CD14-positive monocyte (primary cell): ENCODE results near the gene PPIE. TPM values are rescaled to one million over a fixed set of nuclear protein-coding genes. Genes with fewer than 3 reads are reported as not detected.

Source experiments
- DNase-seq, 3 donors: peaks; one replicate each; pipeline ENCODE4 v3.0.0-alpha.2; 2011 to 2022
- H2AFZ ChIP-seq: 2 replicates; pipeline ENCODE4 v1.6.0; 2012; ENCODE audit warnings: mild to moderate bottlenecking, low read depth, low read length, inconsistent platforms; ENCODE audit not compliant: insufficient read depth, poor library complexity, severe bottlenecking
- H3K27ac ChIP-seq, 2 donors: 1 replicate in 1 of 2; 2 replicates in 1 of 2; pipeline ENCODE4 v1.5.1; 2012 to 2013; ENCODE audit warnings: low read length in 2 of 2, control low read depth in 1 of 2, inconsistent platforms in 1 of 2, low read depth in 1 of 2, mild to moderate bottlenecking in 1 of 2
- H3K27me3 ChIP-seq, 2 donors: one replicate each; pipeline versions ENCODE4 v1.6.0 to v1.6.1; 2011 to 2013; ENCODE audit warnings: low read length in 2 of 2; ENCODE audit not compliant: control insufficient read depth in 2 of 2, insufficient read depth in 2 of 2
- H3K36me3 ChIP-seq, 2 donors: replicated peaks in 1 of 2; 1 replicate in 1 of 2; 2 replicates in 1 of 2; pipeline versions ENCODE4 v1.5.1 to v1.6.1; 2012 to 2013; ENCODE audit warnings: low read length in 2 of 2, control low read depth in 1 of 2, inconsistent platforms in 1 of 2, mild to moderate bottlenecking in 1 of 2; ENCODE audit not compliant: insufficient read depth in 2 of 2, control insufficient read depth in 1 of 2
- H3K4me1 ChIP-seq, 2 donors: 1 replicate in 1 of 2; 2 replicates in 1 of 2; pipeline versions ENCODE4 v1.5.1 to v1.6.1; 2012 to 2013; ENCODE audit warnings: low read length in 2 of 2, control low read depth in 1 of 2, inconsistent platforms in 1 of 2, mild to moderate bottlenecking in 1 of 2, moderate library complexity in 1 of 2; ENCODE audit not compliant: insufficient read depth in 2 of 2, control insufficient read depth in 1 of 2
- H3K4me2 ChIP-seq: replicated peaks from 2 replicates; pipeline ENCODE3; 2012; ENCODE audit warnings: low read length, moderate library complexity, mild to moderate bottlenecking; ENCODE audit not compliant: poor library complexity, severe bottlenecking; ENCODE audit errors: extremely low read depth
- H3K4me3 ChIP-seq, 3 experiments: fragments of 200-600 bp in 1 of 3; sonication (generic) in 1 of 3; replicated peaks in 1 of 3; 1 replicate in 2 of 3; 2 replicates in 1 of 3; pipeline ENCODE4 v1.5.1; 2011 to 2013; ENCODE audit warnings: low read length in 3 of 3, mild to moderate bottlenecking in 3 of 3, control low read depth in 2 of 3, low read depth in 2 of 3, inconsistent platforms in 1 of 3, moderate library complexity in 1 of 3
- H3K79me2 ChIP-seq: 2 replicates; pipeline ENCODE4 v1.6.0; 2012; ENCODE audit warnings: mild to moderate bottlenecking, control low read depth, inconsistent platforms, low read length, moderate library complexity; ENCODE audit not compliant: insufficient read depth
- H3K9ac ChIP-seq: 2 replicates; pipeline ENCODE4 v1.6.0; 2017; ENCODE audit warnings: low read length, mild to moderate bottlenecking; ENCODE audit not compliant: insufficient read depth, poor library complexity, severe bottlenecking
- H3K9me3 ChIP-seq, 2 donors: replicated peaks in 1 of 2; 1 replicate in 1 of 2; 2 replicates in 1 of 2; pipeline versions ENCODE4 v1.5.1 to v1.6.1; 2012 to 2013; ENCODE audit warnings: low read length in 2 of 2, control low read depth in 1 of 2; ENCODE audit not compliant: control insufficient read depth in 1 of 2, insufficient read depth in 1 of 2
- H4K20me1 ChIP-seq: 2 replicates; pipeline ENCODE4 v1.6.0; 2012; ENCODE audit warnings: mild to moderate bottlenecking, low read length, control low read depth, moderate library complexity; ENCODE audit not compliant: insufficient read depth
- H3K27ac Mint-ChIP-seq, 7 donors: one replicate each; pipeline ENCODE4 v1.8.0; 2020; ENCODE audit warnings: mild to moderate bottlenecking in 7 of 7, mixed read lengths in 7 of 7, moderate library complexity in 6 of 7, inconsistent platforms in 2 of 7
- H3K27me3 Mint-ChIP-seq, 3 donors: one replicate each; pipeline ENCODE4 v1.8.0; 2021 to 2022; ENCODE audit warnings: low read depth in 3 of 3, mild to moderate bottlenecking in 3 of 3, mixed read lengths in 3 of 3, moderate library complexity in 3 of 3, inconsistent platforms in 1 of 3
- H3K36me3 Mint-ChIP-seq, 2 donors: one replicate each; pipeline ENCODE4 v1.8.0; 2020; ENCODE audit warnings: mixed read lengths in 2 of 2, inconsistent platforms in 1 of 2, mild to moderate bottlenecking in 1 of 2
- H3K4me1 Mint-ChIP-seq: one replicate; pipeline ENCODE4 v1.8.0; 2020; ENCODE audit warnings: mild to moderate bottlenecking, mixed read lengths
- H3K4me3 Mint-ChIP-seq, 2 donors: one replicate each; pipeline ENCODE4 v1.8.0; 2020; ENCODE audit warnings: mild to moderate bottlenecking in 2 of 2, mixed read lengths in 2 of 2, moderate library complexity in 1 of 2
- H3K9me3 Mint-ChIP-seq, 7 donors: one replicate each; pipeline ENCODE4 v1.8.0; 2020 to 2022; ENCODE audit warnings: mixed read lengths in 7 of 7, mild to moderate bottlenecking in 6 of 7, moderate library complexity in 6 of 7, inconsistent platforms in 2 of 7
- WGBS: methylation state at CpG from one replicate; pipeline ENCODE4 v1.1.5; 2013; ENCODE audit warnings: missing lambda C conversion rate; ENCODE audit not compliant: insufficient coverage; 5-methylcytosine and 5-hydroxymethylcytosine counted together
- intact Hi-C, 2 donors: fragments of 100-400 bp; cut with micrococcal nuclease; formaldehyde crosslinking; loops; one replicate each; pipeline versions ENCODE4 v1.15.0 to v1.15.1; 2023
- polyA plus RNA-seq, 3 donors: library from polyadenylated mRNA; depleted of rRNA in 1 of 3; unstranded in 2 of 3; stranded (reverse) in 1 of 3; fragments of 300-500 nt in 2 of 3; fragments of >200 nt in 1 of 3; fragmentation: Illumina TruSeq in 2 of 3; gene quantifications; 1 replicate in 2 of 3; 2 replicates in 1 of 3; pipeline ENCODE4 v1.2.3, GENCODE V29; 2012 to 2021
- TF ChIP-seq, protein P1 (sequence below): fragments of 200-600 bp; IDR thresholded peaks from one replicate; pipeline ENCODE4 v1.8.0; 2022; ENCODE audit warnings: antibody characterized with exemption, mild to moderate bottlenecking

The PPIE gene
- polyA plus RNA-seq, 3 donors, result 48.8 to 55.9 (median 48.9) TPM

DNA sequence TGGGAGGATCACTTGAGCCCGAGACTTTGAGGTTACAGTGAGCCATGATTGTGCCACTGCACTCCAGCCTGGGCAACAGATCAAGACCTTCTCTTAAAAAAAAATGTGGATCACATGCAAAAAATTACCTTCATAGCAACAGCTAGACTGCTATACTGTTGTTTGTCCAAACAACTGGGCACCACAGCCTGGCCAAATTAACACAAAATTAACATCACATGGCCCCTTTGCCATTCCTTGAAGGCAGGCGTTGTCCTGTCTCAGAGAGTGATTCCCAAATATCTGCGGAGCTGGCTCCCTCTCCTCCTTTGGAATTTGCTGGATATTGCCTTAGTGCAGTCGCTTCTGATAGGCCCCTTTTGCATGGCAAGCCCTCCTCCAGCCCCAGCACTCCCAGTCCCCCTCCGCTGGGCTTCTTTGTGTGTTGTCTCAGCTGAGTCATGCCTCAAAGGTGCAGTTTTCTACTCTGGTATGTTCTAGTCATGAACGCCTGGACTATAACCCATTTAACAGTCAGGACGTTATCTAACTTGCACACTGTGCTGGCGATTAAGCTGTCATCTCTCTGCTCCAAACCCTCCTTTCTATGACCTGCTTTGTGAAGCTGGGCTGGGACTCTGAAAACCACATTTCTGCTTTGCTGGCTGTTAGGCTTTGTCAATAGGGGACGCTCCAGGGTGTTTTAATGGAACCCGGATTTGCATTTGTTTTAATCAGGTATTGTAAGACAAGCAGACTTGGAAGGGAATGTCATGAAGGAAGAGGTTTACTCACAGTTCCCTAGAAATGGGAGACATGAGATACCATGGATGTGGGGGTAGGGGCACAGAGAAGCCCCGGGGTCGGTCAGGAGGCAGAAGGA, 27.3 kb upstream of the PPIE start:
- Mint-ChIP-seq H3K36me3 (no peaks in the 10 kb centered on the region), H3K27me3 (peaks cover 3 to 9% (median 9%) of the 10 kb centered on the region in 3 donors), H3K9me3 (peaks cover 2 to 6% (median 3%) of the 10 kb centered on the region in 7 donors), H3K4me1 (peaks cover 14% of the 10 kb centered on the region), H3K4me3 (no peak overlapping the region), H3K27ac (no peak overlapping the region)
- Histone ChIP-seq H4K20me1 (no peaks in the 10 kb centered on the region), H2AFZ (no peak overlapping the region), H3K4me1 (peaks cover 5 to 7% of the 10 kb centered on the region in 2 donors), H3K27ac (no peak overlapping the region), H3K4me2 (no peak overlapping the region), H3K36me3 (no peaks in the 10 kb centered on the region), H3K79me2 (no peaks in the 10 kb centered on the region), H3K27me3 (peaks cover 0 to 1% of the 10 kb centered on the region in 2 donors), H3K4me3 (no peak overlapping the region), H3K9ac (no peak overlapping the region), H3K9me3 (peaks cover 0 to 3% of the 10 kb centered on the region in 2 donors)
- WGBS, result 91% methylated on average over 11 of the region's 12 CpGs
- TF ChIP-seq, protein P1, sequence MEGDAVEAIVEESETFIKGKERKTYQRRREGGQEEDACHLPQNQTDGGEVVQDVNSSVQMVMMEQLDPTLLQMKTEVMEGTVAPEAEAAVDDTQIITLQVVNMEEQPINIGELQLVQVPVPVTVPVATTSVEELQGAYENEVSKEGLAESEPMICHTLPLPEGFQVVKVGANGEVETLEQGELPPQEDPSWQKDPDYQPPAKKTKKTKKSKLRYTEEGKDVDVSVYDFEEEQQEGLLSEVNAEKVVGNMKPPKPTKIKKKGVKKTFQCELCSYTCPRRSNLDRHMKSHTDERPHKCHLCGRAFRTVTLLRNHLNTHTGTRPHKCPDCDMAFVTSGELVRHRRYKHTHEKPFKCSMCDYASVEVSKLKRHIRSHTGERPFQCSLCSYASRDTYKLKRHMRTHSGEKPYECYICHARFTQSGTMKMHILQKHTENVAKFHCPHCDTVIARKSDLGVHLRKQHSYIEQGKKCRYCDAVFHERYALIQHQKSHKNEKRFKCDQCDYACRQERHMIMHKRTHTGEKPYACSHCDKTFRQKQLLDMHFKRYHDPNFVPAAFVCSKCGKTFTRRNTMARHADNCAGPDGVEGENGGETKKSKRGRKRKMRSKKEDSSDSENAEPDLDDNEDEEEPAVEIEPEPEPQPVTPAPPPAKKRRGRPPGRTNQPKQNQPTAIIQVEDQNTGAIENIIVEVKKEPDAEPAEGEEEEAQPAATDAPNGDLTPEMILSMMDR, result no peak
- no peak for DNase-seq
- intact Hi-C loops, result no loop called here

DNA sequence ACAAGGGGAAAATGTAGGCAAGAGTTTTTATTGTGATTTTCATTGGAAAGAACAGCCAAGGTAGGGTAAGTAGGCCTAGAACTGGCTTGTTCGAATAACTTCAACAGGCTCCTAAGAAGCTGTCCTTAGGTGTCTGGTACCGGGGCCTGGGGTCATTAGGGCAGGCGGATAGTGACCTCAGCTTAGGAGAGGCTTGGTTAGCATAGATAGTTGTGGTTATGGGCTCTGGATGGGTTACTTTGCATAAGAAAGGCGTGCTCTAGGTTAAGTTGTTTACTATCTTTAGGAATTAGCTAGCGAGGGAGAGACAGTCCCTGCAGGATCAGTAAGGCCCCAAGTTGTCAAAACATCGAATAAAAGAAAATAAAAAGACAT, 26.7 kb upstream of the PPIE start:
- peaks cover 2 to 6% (median 3%) of the 10 kb centered on the region in 7 donors for H3K9me3 Mint-ChIP-seq
- DNase-seq, result no peak
- Histone ChIP-seq H3K9ac (no peak overlapping the region), H3K27ac (no peak overlapping the region), H2AFZ (no peak overlapping the region), H3K27me3 (peaks cover 2 to 7% of the 10 kb centered on the region in 2 donors), H3K79me2 (no peaks in the 10 kb centered on the region), H3K4me2 (no peak overlapping the region), H3K9me3 (peaks cover 0 to 3% of the 10 kb centered on the region in 2 donors), H4K20me1 (no peaks in the 10 kb centered on the region), H3K4me3 (no peak overlapping the region), H3K4me1 (peaks cover 5 to 7% of the 10 kb centered on the region in 2 donors), H3K36me3 (no peaks in the 10 kb centered on the region)
- intact Hi-C loops, result no loop called here
- no peaks in the 10 kb centered on the region for H3K36me3 Mint-ChIP-seq
- TF ChIP-seq, protein P1, result no peak
- no peak overlapping the region for H3K4me3 Mint-ChIP-seq
- peaks cover 3 to 11% (median 9%) of the 10 kb centered on the region in 3 donors for H3K27me3 Mint-ChIP-seq
- no peak overlapping the region for H3K27ac Mint-ChIP-seq
- peaks cover 14% of the 10 kb centered on the region for H3K4me1 Mint-ChIP-seq
- 93% methylated on average over 3 of the region's 6 CpGs for WGBS
